Stimulated activated effector memory CD8-positive, alpha-beta T cell treated with anti-CD3 and anti-CD28 coated beads, Interleukin-12 subunit alpha, Interleukin-12 subunit beta, amount 100 ng/mL, for 72 hours (primary cell): ENCODE measurements around the gene SLC34A1.
"Not testable (repeated sequence)": the region's sequence is repeated elsewhere in the genome, so short reads cannot be mapped to it uniquely, and the experiment has no call there.

ENCODE experiments used
- ATAC-seq: fragments of 150-1000 bp; cut with Tn5 transposase; 2 replicates; pipeline ENCODE4 v1.10.0; 2021
- DNase-seq, 2 donors: peaks; one replicate each; pipeline ENCODE4 v3.0.0; 2021 to 2022; ENCODE audit warnings: low spot score in 2 of 2
- H3K27ac Mint-ChIP-seq: one replicate; pipeline ENCODE4 v1.8.0; 2022; ENCODE audit warnings: mild to moderate bottlenecking, mixed read lengths
- H3K36me3 Mint-ChIP-seq: one replicate; pipeline ENCODE4 v1.8.0; 2022; ENCODE audit warnings: mild to moderate bottlenecking, mixed read lengths
- H3K4me1 Mint-ChIP-seq: one replicate; pipeline ENCODE4 v1.8.0; 2022; ENCODE audit warnings: mixed read lengths
- H3K4me3 Mint-ChIP-seq: one replicate; pipeline ENCODE4 v1.8.0; 2022; ENCODE audit warnings: mild to moderate bottlenecking, mixed read lengths
- H3K9me3 Mint-ChIP-seq: one replicate; pipeline ENCODE4 v1.8.0; 2022; ENCODE audit warnings: mixed read lengths

SLC34A1 gene

GRCh38 chr5:177370488-177371119 is 13.6 kb upstream of the SLC34A1 start:
- H3K4me1 Mint-ChIP-seq = peaks cover 62% of the 10 kb centered on the region
- H3K4me3 Mint-ChIP-seq = peak overlapping the region; percentile 64
- DNase-seq = peak; percentile 41 to 68
- H3K9me3 Mint-ChIP-seq = no peaks in the 10 kb centered on the region
- peaks cover 73% of the 10 kb centered on the region for H3K36me3 Mint-ChIP-seq
- ATAC-seq = peak; percentile 80
- no peak overlapping the region for H3K27ac Mint-ChIP-seq

GRCh38 chr5:177371120-177372033 is 12.9 kb upstream of the SLC34A1 start:
- peak overlapping the region; percentile 64 for H3K4me3 Mint-ChIP-seq
- ATAC-seq (no peak), DNase-seq (no peak)
- H3K27ac Mint-ChIP-seq = peak overlapping the region; percentile 72
- no peaks in the 10 kb centered on the region for H3K9me3 Mint-ChIP-seq
- peaks cover 54% of the 10 kb centered on the region for H3K4me1 Mint-ChIP-seq
- H3K36me3 Mint-ChIP-seq = peaks cover 66% of the 10 kb centered on the region

GRCh38 chr5:177372034-177372896 is 12.0 kb upstream of the SLC34A1 start:
- peak; percentile 62 for ATAC-seq
- Mint-ChIP-seq H3K4me1 (peaks cover 48% of the 10 kb centered on the region), H3K4me3 (peak overlapping the region; percentile 64), H3K27ac (peak overlapping the region; percentile 72), H3K36me3 (peaks cover 60% of the 10 kb centered on the region), H3K9me3 (no peaks in the 10 kb centered on the region)
- DNase-seq = no peak

GRCh38 chr5:177372910-177373309 is 11.3 kb upstream of the SLC34A1 start:
- H3K36me3 Mint-ChIP-seq = peaks cover 58% of the 10 kb centered on the region
- H3K9me3 Mint-ChIP-seq = no peaks in the 10 kb centered on the region
- no peak for DNase-seq
- ATAC-seq = peak; percentile 84
- H3K4me1 Mint-ChIP-seq = peaks cover 48% of the 10 kb centered on the region
- peak overlapping the region; percentile 72 for H3K27ac Mint-ChIP-seq
- peak overlapping the region; percentile 64 for H3K4me3 Mint-ChIP-seq

GRCh38 chr5:177373806-177374205 is 10.4 kb upstream of the SLC34A1 start:
- Mint-ChIP-seq H3K4me3 (no peak overlapping the region), H3K4me1 (peaks cover 40% of the 10 kb centered on the region), H3K27ac (peak overlapping the region; percentile 76), H3K9me3 (no peaks in the 10 kb centered on the region), H3K36me3 (peaks cover 49% of the 10 kb centered on the region)
- ATAC-seq (no peak), DNase-seq (no peak)

- Mint-ChIP-seq H3K36me3 (peaks cover 45% of the 10 kb centered on the region), H3K4me3 (no peak overlapping the region), H3K27ac (peak overlapping the region; percentile 76), H3K9me3 (no peaks in the 10 kb centered on the region), H3K4me1 (peaks cover 40% of the 10 kb centered on the region)
- ATAC-seq (no peak), DNase-seq (no peak)
Observed at GRCh38 chr5:177374211-177374610, 10.0 kb upstream of the SLC34A1 start.

- H3K4me3 Mint-ChIP-seq, ATAC-seq, DNase-seq, H3K9me3 Mint-ChIP-seq: not testable (repeated sequence)
- peaks cover 48% of the 10 kb centered on the region for H3K4me1 Mint-ChIP-seq
- peak overlapping the region; percentile 64 for H3K27ac Mint-ChIP-seq
- H3K36me3 Mint-ChIP-seq = peaks cover 35% of the 10 kb centered on the region
Observed at GRCh38 chr5:177375516-177375915, 8.7 kb upstream of the SLC34A1 start.

- Mint-ChIP-seq H3K36me3 (peaks cover 34% of the 10 kb centered on the region), H3K9me3 (no peaks in the 10 kb centered on the region), H3K27ac (peak overlapping the region; percentile 64), H3K4me1 (peaks cover 48% of the 10 kb centered on the region), H3K4me3 (no peak overlapping the region)
- ATAC-seq (no peak), DNase-seq (no peak)
Observed at GRCh38 chr5:177376107-177376506, 8.1 kb upstream of the SLC34A1 start.

- peaks cover 35% of the 10 kb centered on the region for H3K4me1 Mint-ChIP-seq
Observed at GRCh38 chr5:177377851-177378776, 6.1 kb upstream of the SLC34A1 start.

GRCh38 chr5:177378884-177379883 is 5.0 kb upstream of the SLC34A1 start:
- Mint-ChIP-seq H3K4me3 (peak overlapping the region; percentile 45), H3K9me3 (no peaks in the 10 kb centered on the region)

More at GRCh38 chr5:177377851-177378776, 6.1 kb upstream of the SLC34A1 start:
- H3K36me3 Mint-ChIP-seq = peaks cover 14% of the 10 kb centered on the region
- DNase-seq = no peak
- peak overlapping the region; percentile 64 for H3K27ac Mint-ChIP-seq
- no peaks in the 10 kb centered on the region for H3K9me3 Mint-ChIP-seq
- no peak overlapping the region for H3K4me3 Mint-ChIP-seq
- ATAC-seq = no peak

GRCh38 chr5:177380805-177381126 is 3.5 kb upstream of the SLC34A1 start:
- Mint-ChIP-seq H3K36me3 (peaks cover 7% of the 10 kb centered on the region), H3K4me3 (no peak overlapping the region), H3K4me1 (peaks cover 40% of the 10 kb centered on the region), H3K27ac (peak overlapping the region; percentile 33), H3K9me3 (no peaks in the 10 kb centered on the region)
- no peak for ATAC-seq
- no peak for DNase-seq

More at GRCh38 chr5:177378884-177379883, 5.0 kb upstream of the SLC34A1 start:
- DNase-seq (no peak), ATAC-seq (peak; percentile 98)
- Mint-ChIP-seq H3K4me1 (peaks cover 33% of the 10 kb centered on the region), H3K36me3 (peaks cover 12% of the 10 kb centered on the region), H3K27ac (peak overlapping the region; percentile 66)

GRCh38 chr5:177382423-177383029 is 1.7 kb upstream of the SLC34A1 start:
- Mint-ChIP-seq H3K4me1 (peaks cover 43% of the 10 kb centered on the region), H3K36me3 (peaks cover under 1% of the 10 kb centered on the region), H3K27ac (peak overlapping the region; percentile 32), H3K4me3 (no peak overlapping the region), H3K9me3 (no peaks in the 10 kb centered on the region)
- ATAC-seq = no peak
- no peak for DNase-seq

GRCh38 chr5:177383181-177383580 is 1.1 kb upstream of the SLC34A1 start:
- no peak overlapping the region for H3K4me3 Mint-ChIP-seq
- H3K9me3 Mint-ChIP-seq = no peaks in the 10 kb centered on the region
- ATAC-seq (no peak), DNase-seq (no peak)
- H3K27ac Mint-ChIP-seq = no peak overlapping the region
- no peaks in the 10 kb centered on the region for H3K36me3 Mint-ChIP-seq
- H3K4me1 Mint-ChIP-seq = peaks cover 50% of the 10 kb centered on the region
